ENCODE data around the gene NKX6-1. TPM values are rescaled to one million over a fixed set of nuclear protein-coding genes. Genes with fewer than 3 reads are reported as not detected.

NKX6-1 gene
- total RNA-seq, 4 donors from 2014 or later, result 0.10 TPM; not detected in 3

GRCh38 chr4:84496706-84497503, 2.2 kb downstream of the NKX6-1 start:
- 10 to 13% methylated on average over 30 to 41 of the region's 53 CpGs for WGBS, 2 donors

DNA sequence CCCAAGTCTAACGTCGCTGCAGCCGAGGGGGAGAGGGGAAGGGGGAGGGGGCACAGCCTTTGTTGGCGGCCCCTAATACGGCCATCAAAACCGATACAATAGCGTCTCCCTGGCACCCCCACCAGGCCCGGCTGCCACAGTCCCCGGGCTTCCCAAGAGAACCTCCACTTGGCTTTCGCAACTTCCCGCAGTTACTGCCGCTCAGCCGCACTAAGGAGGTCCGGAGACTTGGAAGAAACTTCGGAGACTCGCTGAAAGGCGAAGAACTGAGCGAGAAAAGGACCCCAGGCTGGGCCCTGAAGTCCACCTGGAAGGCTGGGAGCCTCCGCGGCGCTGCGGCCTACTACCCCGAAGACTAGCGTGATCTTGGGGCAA, 2.8 kb downstream of the NKX6-1 start:
- intact Hi-C loops (cut with DNase I; ENCODE audit: low total_unique reads), result no loop called here
- no peak overlapping the region for H3K4me3 ChIP-seq (ENCODE audit: low read depth, poor library complexity, severe bottlenecking)
- no peak for TF ChIP-seq POLR2A (IDR thresholded peaks at IDR 0.05)
- TF ChIP-seq, protein P1, sequence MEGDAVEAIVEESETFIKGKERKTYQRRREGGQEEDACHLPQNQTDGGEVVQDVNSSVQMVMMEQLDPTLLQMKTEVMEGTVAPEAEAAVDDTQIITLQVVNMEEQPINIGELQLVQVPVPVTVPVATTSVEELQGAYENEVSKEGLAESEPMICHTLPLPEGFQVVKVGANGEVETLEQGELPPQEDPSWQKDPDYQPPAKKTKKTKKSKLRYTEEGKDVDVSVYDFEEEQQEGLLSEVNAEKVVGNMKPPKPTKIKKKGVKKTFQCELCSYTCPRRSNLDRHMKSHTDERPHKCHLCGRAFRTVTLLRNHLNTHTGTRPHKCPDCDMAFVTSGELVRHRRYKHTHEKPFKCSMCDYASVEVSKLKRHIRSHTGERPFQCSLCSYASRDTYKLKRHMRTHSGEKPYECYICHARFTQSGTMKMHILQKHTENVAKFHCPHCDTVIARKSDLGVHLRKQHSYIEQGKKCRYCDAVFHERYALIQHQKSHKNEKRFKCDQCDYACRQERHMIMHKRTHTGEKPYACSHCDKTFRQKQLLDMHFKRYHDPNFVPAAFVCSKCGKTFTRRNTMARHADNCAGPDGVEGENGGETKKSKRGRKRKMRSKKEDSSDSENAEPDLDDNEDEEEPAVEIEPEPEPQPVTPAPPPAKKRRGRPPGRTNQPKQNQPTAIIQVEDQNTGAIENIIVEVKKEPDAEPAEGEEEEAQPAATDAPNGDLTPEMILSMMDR (IDR thresholded peaks at IDR 0.05), result no peak
- DNase-seq (ENCODE audit: low spot score in 2 of 2), result no peak
- WGBS, 2 donors, result 10 to 18% methylated on average over 15 to 18 of the region's 24 CpGs

More at GRCh38 chr4:84496706-84497503, 2.2 kb downstream of the NKX6-1 start:
- TF ChIP-seq POLR2A (IDR thresholded peaks at IDR 0.05), result no peak
- TF ChIP-seq, protein P1 (IDR thresholded peaks at IDR 0.05), result no peak
- no peak overlapping the region for H3K4me3 ChIP-seq (ENCODE audit: low read depth, poor library complexity, severe bottlenecking)
- no peak for DNase-seq (ENCODE audit: low spot score in 2 of 2)
- intact Hi-C loops (cut with DNase I; ENCODE audit: low total_unique reads), result no loop called here

DNA sequence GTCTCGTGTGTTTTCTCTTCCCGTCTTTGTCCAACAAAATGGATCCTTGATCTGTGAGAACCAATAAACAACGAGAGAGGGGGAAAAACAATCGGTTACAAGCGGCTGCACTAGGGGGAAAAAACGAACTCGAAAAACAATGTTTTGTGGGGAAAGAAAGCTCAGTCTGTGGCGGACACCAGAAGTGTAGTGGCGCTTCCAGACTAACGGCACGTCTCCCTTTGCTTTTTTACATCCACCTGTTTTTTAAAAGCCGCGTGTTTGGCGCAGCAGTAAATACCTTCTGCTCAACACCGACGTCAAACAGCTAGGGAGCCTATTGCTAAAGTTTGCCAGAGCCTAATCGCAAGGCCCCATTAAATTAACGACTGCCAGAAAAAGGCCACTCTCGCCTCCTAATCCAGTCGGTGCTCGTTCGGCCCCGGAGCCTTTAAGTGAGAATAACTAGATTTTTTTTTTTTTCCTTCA, 3.3 kb downstream of the NKX6-1 start:
- 11 to 20% methylated on average over 23 of the region's 23 CpGs for WGBS, 2 donors
- TF ChIP-seq, protein P1 (IDR thresholded peaks at IDR 0.05), result no peak
- TF ChIP-seq POLR2A (IDR thresholded peaks at IDR 0.05), result no peak
- intact Hi-C loops (cut with DNase I; ENCODE audit: low total_unique reads), result no loop called here
- H3K4me3 ChIP-seq (ENCODE audit: low read depth, poor library complexity, severe bottlenecking), result no peak overlapping the region
- no peak for DNase-seq (ENCODE audit: low spot score in 2 of 2)

GRCh38 chr4:84495118-84495793, 3.8 kb downstream of the NKX6-1 start:
- intact Hi-C loops (cut with DNase I; ENCODE audit: low total_unique reads), result no loop called here
- TF ChIP-seq, protein P1 (IDR thresholded peaks at IDR 0.05), result no peak
- TF ChIP-seq POLR2A (IDR thresholded peaks at IDR 0.05), result no peak
- no peak for DNase-seq (ENCODE audit: low spot score in 2 of 2)
- WGBS, 2 donors, result 17 to 23% methylated on average over 21 of the region's 21 CpGs
- H3K4me3 ChIP-seq (ENCODE audit: low read depth, poor library complexity, severe bottlenecking), result no peak overlapping the region

DNA sequence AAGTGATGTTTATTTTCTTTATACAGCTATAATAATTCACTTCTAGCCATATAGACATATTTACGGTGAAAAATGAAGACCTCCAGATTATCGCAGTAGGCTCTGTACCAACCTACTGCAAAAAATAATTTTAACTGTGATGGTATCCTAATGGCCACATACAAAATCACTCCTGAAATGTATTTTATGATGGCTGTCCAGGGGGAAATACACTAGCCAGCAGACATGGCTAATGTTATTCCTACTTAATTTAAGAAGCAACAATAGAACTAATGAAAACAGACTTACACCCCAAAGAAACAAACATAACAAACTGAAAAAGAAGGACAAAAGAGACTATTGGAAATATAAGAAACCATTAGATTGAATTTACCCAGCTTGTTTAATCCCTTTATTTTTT, 4.6 kb downstream of the NKX6-1 start:
- intact Hi-C loops (cut with DNase I; ENCODE audit: low total_unique reads), result no loop called here
- WGBS, 2 donors, result 56 to 70% methylated on average over 2 of the region's 2 CpGs

More for the DNA sequence above, 4.6 kb downstream of the NKX6-1 start:
- no peak for DNase-seq (ENCODE audit: low spot score in 2 of 2)
- TF ChIP-seq POLR2A (IDR thresholded peaks at IDR 0.05), result no peak
- TF ChIP-seq, protein P1 (IDR thresholded peaks at IDR 0.05), result no peak
- H3K4me3 ChIP-seq (ENCODE audit: low read depth, poor library complexity, severe bottlenecking), result no peak overlapping the region

Measured in lower leg skin (tissue), 4 donors.